ENCODE data around the gene ARRDC1. TPM values are rescaled to one million over a fixed set of nuclear protein-coding genes. Genes with fewer than 3 reads are reported as not detected.

The ARRDC1 gene
- total RNA-seq, 1 donor from 2014 or later, result 27.3 TPM

- TF ChIP-seq CTCF (IDR thresholded peaks at IDR 0.05), result peak; percentile 10
- H3K27me3 Mint-ChIP-seq (ENCODE audit: low read depth), result no peaks in the 10 kb centered on the region
- no peak overlapping the region for H3K27ac Mint-ChIP-seq (ENCODE audit: unreplicated experiment)
- no peak overlapping the region for H3K4me3 Mint-ChIP-seq (ENCODE audit: unreplicated experiment)
- H3K36me3 Mint-ChIP-seq (ENCODE audit: low read depth), result peaks cover 2% of the 10 kb centered on the region
- no peaks in the 10 kb centered on the region for H3K9me3 Mint-ChIP-seq (ENCODE audit: low read depth)
- peaks cover 39% of the 10 kb centered on the region for H3K4me1 Mint-ChIP-seq (ENCODE audit: low read depth)
- DNase-seq (ENCODE audit: low spot score), result no peak
These were observed 9.3 kb downstream of the ARRDC1 start for GRCh38 chr9:137614631-137615386.

- H3K36me3 Mint-ChIP-seq (ENCODE audit: low read depth), result peaks cover 2% of the 10 kb centered on the region
- H3K4me3 Mint-ChIP-seq (ENCODE audit: unreplicated experiment), result no peak overlapping the region
- H3K9me3 Mint-ChIP-seq (ENCODE audit: low read depth), result no peaks in the 10 kb centered on the region
- H3K4me1 Mint-ChIP-seq (ENCODE audit: low read depth), result peaks cover 45% of the 10 kb centered on the region
- TF ChIP-seq CTCF (IDR thresholded peaks at IDR 0.05), result no peak
- no peak for DNase-seq (ENCODE audit: low spot score)
- H3K27me3 Mint-ChIP-seq (ENCODE audit: low read depth), result no peaks in the 10 kb centered on the region
- no peak overlapping the region for H3K27ac Mint-ChIP-seq (ENCODE audit: unreplicated experiment)
These were observed 9.9 kb downstream of the ARRDC1 start for GRCh38 chr9:137615387-137615871.

- H3K9me3 Mint-ChIP-seq (ENCODE audit: low read depth), result no peaks in the 10 kb centered on the region
- TF ChIP-seq CTCF (IDR thresholded peaks at IDR 0.05), result peak; percentile 41
- peak within 1 kb of the TSS; percentile 91 for H3K4me3 Mint-ChIP-seq (ENCODE audit: unreplicated experiment)
- H3K27ac Mint-ChIP-seq (ENCODE audit: unreplicated experiment), result peak within 1 kb of the TSS; percentile 95
- peaks cover 2% of the 10 kb centered on the region for H3K36me3 Mint-ChIP-seq (ENCODE audit: low read depth)
- no peaks in the 10 kb centered on the region for H3K27me3 Mint-ChIP-seq (ENCODE audit: low read depth)
- peaks cover 40% of the 10 kb centered on the region for H3K4me1 Mint-ChIP-seq (ENCODE audit: low read depth)
- DNase-seq (ENCODE audit: low spot score), result peak; percentile 94
These were observed 12.9 kb downstream of the ARRDC1 start, which contains the start of gene EHMT1 for GRCh38 chr9:137618105-137619067. Gene EHMT1, plus strand, starts transcription at chr9:137619005. Its CDS starts 24 bp downstream, at chr9:137619029.

GRCh38 chr9:137619240-137620047, 14.0 kb downstream of the ARRDC1 start:
- Mint-ChIP-seq H3K4me1 (ENCODE audit: low read depth) (peaks cover 39% of the 10 kb centered on the region), H3K36me3 (ENCODE audit: low read depth) (peaks cover 2% of the 10 kb centered on the region), H3K4me3 (ENCODE audit: unreplicated experiment) (peak overlapping the region; percentile 91), H3K27me3 (ENCODE audit: low read depth) (no peaks in the 10 kb centered on the region), H3K27ac (ENCODE audit: unreplicated experiment) (peak overlapping the region; percentile 95), H3K9me3 (ENCODE audit: low read depth) (no peaks in the 10 kb centered on the region)
- TF ChIP-seq CTCF (IDR thresholded peaks at IDR 0.05), result peak; percentile 24
- DNase-seq (ENCODE audit: low spot score), result no peak

All from chondrocyte (in vitro differentiated cells).